RWPE1 (cell line): ENCODE results near the gene LCE4A.

Experiments used
- CTCF ChIA-PET: fragments of 350-600 bp; sonication (Branson Sonifier 250); formaldehyde crosslinking; extraction: SDS; loops from one replicate; lab custom pipeline; 2021; lab: Yijun Ruan, JAX
- POLR2A ChIA-PET: fragments of 400-600 bp; formaldehyde crosslinking; extraction: SDS; loops from one replicate; lab custom pipeline; 2020; ENCODE audit warnings: antibody characterized with exemption; ENCODE audit not compliant: low non-redundant PET; lab: Yijun Ruan, JAX
- DNase-seq: peaks from one replicate; pipeline ENCODE4 v3.0.0; 2012; ENCODE audit warnings: low spot score
- H3K27ac ChIP-seq: fragments of 450-650 bp; 2 replicates; pipeline ENCODE4 v1.5.1; 2017
- CTCF ChIP-seq: fragments of 450-650 bp; conservative IDR thresholded peaks from 2 replicates; pipeline ENCODE4 v1.5.1; 2017; ENCODE audit warnings: low read depth, mild to moderate bottlenecking

The LCE4A gene

GRCh38 chr1:152743371-152744145 lies 35.6 kb downstream of the LCE4A start:
- DNase-seq = peak; percentile 77
- ChIA-PET POLR2A (no interaction called here), CTCF (no interaction called here)
- no peak for TF ChIP-seq CTCF
- peak overlapping the region; percentile 54 for H3K27ac ChIP-seq

GRCh38 chr1:152745289-152745704 lies 37.3 kb downstream of the LCE4A start:
- ChIA-PET CTCF (no interaction called here), POLR2A (no interaction called here)
- TF ChIP-seq CTCF = no peak
- peak overlapping the region; percentile 30; the same call in 1 of the 2 replicates for H3K27ac ChIP-seq
- peak; percentile 45 for DNase-seq

GRCh38 chr1:152745765-152746444 lies 37.9 kb downstream of the LCE4A start:
- no peak for TF ChIP-seq CTCF
- peak overlapping the region; percentile 30; the same call in 1 of the 2 replicates for H3K27ac ChIP-seq
- ChIA-PET CTCF (no interaction called here), POLR2A (no interaction called here)
- DNase-seq = no peak

- ChIA-PET CTCF (no interaction called here), POLR2A (no interaction called here)
- no peak for DNase-seq
- H3K27ac ChIP-seq = no peak overlapping the region
- TF ChIP-seq CTCF = no peak
These were observed 39.9 kb downstream of the LCE4A start for GRCh38 chr1:152747831-152748230.

GRCh38 chr1:152752225-152752624 lies 44.3 kb downstream of the LCE4A start:
- CTCF ChIA-PET = interaction anchor here (0.7 kb wide), 1 partner anchor 17 kb away, joined by 4 read pairs; no protein-coding TSS in a partner anchor

More at GRCh38 chr1:152752225-152752624, 44.3 kb downstream of the LCE4A start:
- POLR2A ChIA-PET = no interaction called here
- H3K27ac ChIP-seq = no peak overlapping the region
- no peak for TF ChIP-seq CTCF
- peak; percentile 78 for DNase-seq
